Brain microvascular endothelial cell (primary cell): ENCODE measurements around the gene DHH.

Source experiments
- DNase-seq: peaks from one replicate; pipeline ENCODE4 v3.0.0-alpha.2; 2020
- H3K27ac ChIP-seq: fragments of 250-450 bp; sonication (Bioruptor Pico); 2 replicates; pipeline ENCODE4 v1.5.1; 2020; ENCODE audit warnings: mild to moderate bottlenecking, moderate library complexity
- H3K27me3 ChIP-seq: fragments of 250-450 bp; sonication (Bioruptor Pico); replicated peaks from 2 replicates; pipeline ENCODE4 v1.5.1; 2020; ENCODE audit warnings: mild to moderate bottlenecking
- H3K36me3 ChIP-seq: fragments of 250-450 bp; sonication (Bioruptor Pico); replicated peaks from 2 replicates; pipeline ENCODE4 v1.5.1; 2020; ENCODE audit warnings: mild to moderate bottlenecking
- H3K4me3 ChIP-seq: 2 replicates; pipeline ENCODE4 v1.5.1; 2011; ENCODE audit warnings: low read depth, mild to moderate bottlenecking, control low read depth, low read length, moderate library complexity
- CTCF ChIP-seq: IDR thresholded peaks from 2 replicates; pipeline ENCODE4 v1.5.1; 2011; ENCODE audit warnings: low read depth, mild to moderate bottlenecking, moderate library complexity, low read length, control low read depth, inconsistent platforms; ENCODE audit errors: missing control alignments
- in situ Hi-C: cut with HindIII; loops from 2 replicates; pipeline ENCODE4 v1.10.0; 2017; ENCODE audit warnings: low sequenced_read_pairs, low pct_ligation_motif_present

DHH gene

GRCh38 chr12:49037947-49038237 is 56.7 kb downstream of the DHH start:
- Histone ChIP-seq H3K27me3 (no peaks in the 10 kb centered on the region), H3K4me3 (no peak overlapping the region), H3K36me3 (peaks cover 83% of the 10 kb centered on the region), H3K27ac (no peak overlapping the region)
- in situ Hi-C loops, result no loop called here
- DNase-seq, result no peak
- TF ChIP-seq CTCF, result no peak

GRCh38 chr12:49037111-49037946 is 57.3 kb downstream of the DHH start:
- TF ChIP-seq CTCF, result no peak
- Histone ChIP-seq H3K36me3 (peaks cover 83% of the 10 kb centered on the region), H3K27me3 (no peaks in the 10 kb centered on the region), H3K27ac (no peak overlapping the region), H3K4me3 (no peak overlapping the region)
- DNase-seq, result no peak
- in situ Hi-C loops, result no loop called here
